ENCODE measurements around the gene CSRNP3.

CSRNP3 gene

GRCh38 chr2:165500816-165501215 is 31.3 kb downstream of the CSRNP3 start:
- H3K79me2 ChIP-seq (ENCODE audit: control insufficient read depth, insufficient read depth, low read length, poor library complexity) = no peaks in the 10 kb centered on the region
- H3K23ac ChIP-seq (ENCODE audit: low read length) = no peak overlapping the region
- H3K4me3 ChIP-seq (ENCODE audit: low read depth, low read length) = no peak overlapping the region
- H3K18ac ChIP-seq (ENCODE audit: low read length) = no peak overlapping the region
- no peak overlapping the region for H2BK12ac ChIP-seq (ENCODE audit: low read length)
- H4K91ac ChIP-seq (ENCODE audit: low read depth, low read length) = no peak overlapping the region
- no peaks in the 10 kb centered on the region for H3K9me3 ChIP-seq (ENCODE audit: insufficient read depth, low read depth, low read length)
- H4K8ac ChIP-seq (ENCODE audit: low read depth, low read length) = no peak overlapping the region
- no peak overlapping the region for H3K9ac ChIP-seq (ENCODE audit: low read length)
- no peak overlapping the region for H3K14ac ChIP-seq (ENCODE audit: low read length)
- no peak overlapping the region for H3K4me2 ChIP-seq (ENCODE audit: low read length)
- H3K79me1 ChIP-seq (ENCODE audit: low read length) = no peaks in the 10 kb centered on the region
- H2AK5ac ChIP-seq (ENCODE audit: low read length) = no peak overlapping the region
- no peak overlapping the region for H3K4ac ChIP-seq (ENCODE audit: low read depth, low read length)
- no peak for DNase-seq
- no peak overlapping the region for H2BK5ac ChIP-seq (ENCODE audit: low read depth, low read length, poor library complexity)
- no peak overlapping the region for H3K27ac ChIP-seq (ENCODE audit: low read depth, low read length)
- no peak overlapping the region for H4K12ac ChIP-seq (ENCODE audit: low read depth, low read length)
- H3K36me3 ChIP-seq (ENCODE audit: control insufficient read depth in 1 of 2, insufficient read depth in 2 of 2, low read length in 2 of 2) = no peaks in the 10 kb centered on the region
- H2AFZ ChIP-seq (ENCODE audit: insufficient read depth, low read length, poor library complexity) = no peak overlapping the region
- no peaks in the 10 kb centered on the region for H3K4me1 ChIP-seq (ENCODE audit: control insufficient read depth in 1 of 2, insufficient read depth in 2 of 2, low read length in 2 of 2)
- no peak overlapping the region for H2BK120ac ChIP-seq (ENCODE audit: insufficient read depth, low read length, poor library complexity)
- H3K27me3 ChIP-seq (ENCODE audit: insufficient read depth, low read length) = no peaks in the 10 kb centered on the region

GRCh38 chr2:165505514-165505913 is 36.0 kb downstream of the CSRNP3 start:
- Histone ChIP-seq H3K9me3 (ENCODE audit: insufficient read depth, low read depth, low read length) (no peaks in the 10 kb centered on the region), H3K23ac (ENCODE audit: low read length) (no peak overlapping the region), H3K79me2 (ENCODE audit: control insufficient read depth, insufficient read depth, low read length, poor library complexity) (no peaks in the 10 kb centered on the region), H2AFZ (ENCODE audit: insufficient read depth, low read length, poor library complexity) (no peak overlapping the region), H3K9ac (ENCODE audit: low read length) (no peak overlapping the region), H3K4me2 (ENCODE audit: low read length) (no peak overlapping the region), H2BK12ac (ENCODE audit: low read length) (no peak overlapping the region), H3K36me3 (ENCODE audit: control insufficient read depth in 1 of 2, insufficient read depth in 2 of 2, low read length in 2 of 2) (no peaks in the 10 kb centered on the region), H3K14ac (ENCODE audit: low read length) (no peak overlapping the region), H3K18ac (ENCODE audit: low read length) (no peak overlapping the region), H3K4me3 (ENCODE audit: low read depth, low read length) (no peak overlapping the region), H2AK5ac (ENCODE audit: low read length) (no peak overlapping the region), H4K91ac (ENCODE audit: low read depth, low read length) (no peak overlapping the region), H3K27me3 (ENCODE audit: insufficient read depth, low read length) (no peaks in the 10 kb centered on the region), H3K4ac (ENCODE audit: low read depth, low read length) (no peak overlapping the region), H2BK5ac (ENCODE audit: low read depth, low read length, poor library complexity) (no peak overlapping the region), H3K79me1 (ENCODE audit: low read length) (no peaks in the 10 kb centered on the region), H3K4me1 (ENCODE audit: control insufficient read depth in 1 of 2, insufficient read depth in 2 of 2, low read length in 2 of 2) (no peaks in the 10 kb centered on the region), H4K8ac (ENCODE audit: low read depth, low read length) (no peak overlapping the region), H2BK120ac (ENCODE audit: insufficient read depth, low read length, poor library complexity) (no peak overlapping the region), H4K12ac (ENCODE audit: low read depth, low read length) (no peak overlapping the region), H3K27ac (ENCODE audit: low read depth, low read length) (no peak overlapping the region)
- no CpG with 5 or more reads among the region's 3 CpGs for WGBS (ENCODE audit: extremely low coverage, insufficient coverage, insufficient read length)
- DNase-seq = no peak

- no peak overlapping the region for H3K9ac ChIP-seq (ENCODE audit: low read length)
- no peaks in the 10 kb centered on the region for H3K79me2 ChIP-seq (ENCODE audit: control insufficient read depth, insufficient read depth, low read length, poor library complexity)
- no peak overlapping the region for H3K4ac ChIP-seq (ENCODE audit: low read depth, low read length)
- no peak overlapping the region for H3K18ac ChIP-seq (ENCODE audit: low read length)
- H2BK12ac ChIP-seq (ENCODE audit: low read length) = no peak overlapping the region
- no peak overlapping the region for H2BK5ac ChIP-seq (ENCODE audit: low read depth, low read length, poor library complexity)
- no peak overlapping the region for H4K8ac ChIP-seq (ENCODE audit: low read depth, low read length)
- no peaks in the 10 kb centered on the region for H3K9me3 ChIP-seq (ENCODE audit: insufficient read depth, low read depth, low read length)
- H3K27me3 ChIP-seq (ENCODE audit: insufficient read depth, low read length) = no peaks in the 10 kb centered on the region
- H4K91ac ChIP-seq (ENCODE audit: low read depth, low read length) = no peak overlapping the region
- no peaks in the 10 kb centered on the region for H3K4me1 ChIP-seq (ENCODE audit: control insufficient read depth in 1 of 2, insufficient read depth in 2 of 2, low read length in 2 of 2)
- no peak overlapping the region for H3K23ac ChIP-seq (ENCODE audit: low read length)
- no peak overlapping the region for H3K27ac ChIP-seq (ENCODE audit: low read depth, low read length)
- no peaks in the 10 kb centered on the region for H3K36me3 ChIP-seq (ENCODE audit: control insufficient read depth in 1 of 2, insufficient read depth in 2 of 2, low read length in 2 of 2)
- no peak for DNase-seq
- no peak overlapping the region for H2AFZ ChIP-seq (ENCODE audit: insufficient read depth, low read length, poor library complexity)
- no peak overlapping the region for H4K12ac ChIP-seq (ENCODE audit: low read depth, low read length)
- no peak overlapping the region for H3K4me2 ChIP-seq (ENCODE audit: low read length)
- H3K79me1 ChIP-seq (ENCODE audit: low read length) = no peaks in the 10 kb centered on the region
- no peak overlapping the region for H2BK120ac ChIP-seq (ENCODE audit: insufficient read depth, low read length, poor library complexity)
- no peak overlapping the region for H3K4me3 ChIP-seq (ENCODE audit: low read depth, low read length)
- no peak overlapping the region for H2AK5ac ChIP-seq (ENCODE audit: low read length)
- no peak overlapping the region for H3K14ac ChIP-seq (ENCODE audit: low read length)
Measured at GRCh38 chr2:165508927-165509326, 39.4 kb downstream of the CSRNP3 start.

GRCh38 chr2:165513479-165513878 is 44.0 kb downstream of the CSRNP3 start:
- H2BK5ac ChIP-seq (ENCODE audit: low read depth, low read length, poor library complexity) = no peak overlapping the region
- WGBS (ENCODE audit: extremely low coverage, insufficient coverage, insufficient read length) = no CpG with 5 or more reads among the region's 1 CpG
- no peaks in the 10 kb centered on the region for H3K4me1 ChIP-seq (ENCODE audit: control insufficient read depth in 1 of 2, insufficient read depth in 2 of 2, low read length in 2 of 2)

GRCh38 chr2:165518611-165519010 is 49.1 kb downstream of the CSRNP3 start:
- Histone ChIP-seq H4K91ac (ENCODE audit: low read depth, low read length) (no peak overlapping the region), H3K9ac (ENCODE audit: low read length) (no peak overlapping the region)

More at GRCh38 chr2:165513479-165513878, 44.0 kb downstream of the CSRNP3 start:
- Histone ChIP-seq H3K27ac (ENCODE audit: low read depth, low read length) (no peak overlapping the region), H4K8ac (ENCODE audit: low read depth, low read length) (no peak overlapping the region), H3K4me2 (ENCODE audit: low read length) (no peak overlapping the region), H4K12ac (ENCODE audit: low read depth, low read length) (no peak overlapping the region), H2AFZ (ENCODE audit: insufficient read depth, low read length, poor library complexity) (no peak overlapping the region), H3K4ac (ENCODE audit: low read depth, low read length) (no peak overlapping the region), H3K18ac (ENCODE audit: low read length) (no peak overlapping the region), H2BK120ac (ENCODE audit: insufficient read depth, low read length, poor library complexity) (no peak overlapping the region), H3K14ac (ENCODE audit: low read length) (no peak overlapping the region), H2AK5ac (ENCODE audit: low read length) (no peak overlapping the region), H3K9me3 (ENCODE audit: insufficient read depth, low read depth, low read length) (no peaks in the 10 kb centered on the region), H3K36me3 (ENCODE audit: control insufficient read depth in 1 of 2, insufficient read depth in 2 of 2, low read length in 2 of 2) (no peaks in the 10 kb centered on the region), H3K79me2 (ENCODE audit: control insufficient read depth, insufficient read depth, low read length, poor library complexity) (no peaks in the 10 kb centered on the region), H4K91ac (ENCODE audit: low read depth, low read length) (no peak overlapping the region), H3K9ac (ENCODE audit: low read length) (no peak overlapping the region), H3K79me1 (ENCODE audit: low read length) (no peaks in the 10 kb centered on the region), H2BK12ac (ENCODE audit: low read length) (no peak overlapping the region), H3K23ac (ENCODE audit: low read length) (no peak overlapping the region), H3K4me3 (ENCODE audit: low read depth, low read length) (no peak overlapping the region), H3K27me3 (ENCODE audit: insufficient read depth, low read length) (no peaks in the 10 kb centered on the region)
- no peak for DNase-seq

More at GRCh38 chr2:165518611-165519010, 49.1 kb downstream of the CSRNP3 start:
- Histone ChIP-seq H2BK5ac (ENCODE audit: low read depth, low read length, poor library complexity) (no peak overlapping the region), H3K4me2 (ENCODE audit: low read length) (no peak overlapping the region), H2AFZ (ENCODE audit: insufficient read depth, low read length, poor library complexity) (no peak overlapping the region), H4K8ac (ENCODE audit: low read depth, low read length) (no peak overlapping the region), H3K4me3 (ENCODE audit: low read depth, low read length) (no peak overlapping the region), H3K27ac (ENCODE audit: low read depth, low read length) (no peak overlapping the region), H4K12ac (ENCODE audit: low read depth, low read length) (no peak overlapping the region), H3K36me3 (ENCODE audit: control insufficient read depth in 1 of 2, insufficient read depth in 2 of 2, low read length in 2 of 2) (no peaks in the 10 kb centered on the region), H2BK120ac (ENCODE audit: insufficient read depth, low read length, poor library complexity) (no peak overlapping the region), H3K9me3 (ENCODE audit: insufficient read depth, low read depth, low read length) (no peaks in the 10 kb centered on the region), H3K14ac (ENCODE audit: low read length) (no peak overlapping the region), H2AK5ac (ENCODE audit: low read length) (no peak overlapping the region), H2BK12ac (ENCODE audit: low read length) (no peak overlapping the region), H3K79me1 (ENCODE audit: low read length) (no peaks in the 10 kb centered on the region), H3K4ac (ENCODE audit: low read depth, low read length) (no peak overlapping the region), H3K4me1 (ENCODE audit: control insufficient read depth in 1 of 2, insufficient read depth in 2 of 2, low read length in 2 of 2) (no peaks in the 10 kb centered on the region), H3K23ac (ENCODE audit: low read length) (no peak overlapping the region), H3K18ac (ENCODE audit: low read length) (no peak overlapping the region), H3K27me3 (ENCODE audit: insufficient read depth, low read length) (no peaks in the 10 kb centered on the region), H3K79me2 (ENCODE audit: control insufficient read depth, insufficient read depth, low read length, poor library complexity) (no peaks in the 10 kb centered on the region)
- no peak for DNase-seq
